K562 (cell line): ENCODE measurements around the gene PIP4K2C. TPM values are rescaled to one million over a fixed set of nuclear protein-coding genes. Genes with fewer than 3 reads are reported as not detected.

ENCODE experiments used
- FOXP1 ChIP-seq: sonication (generic); formaldehyde crosslinking; IDR thresholded peaks from 2 replicates; pipeline ENCODE4 v1.8.0; 2022; ENCODE audit warnings: mild to moderate bottlenecking, missing genetic modification reagents
- LARP7 ChIP-seq: fragments of 450-650 bp; IDR thresholded peaks from 2 replicates; pipeline ENCODE4 v1.6.1; 2016
- NR2F6 ChIP-seq: fragments of 450-650 bp; formaldehyde crosslinking; IDR thresholded peaks from 2 replicates; pipeline ENCODE4 v1.4.0; 2020; ENCODE audit warnings: mild to moderate bottlenecking
- PHTF2 ChIP-seq: fragments of 250-450 bp; sonication (Bioruptor Pico); IDR thresholded peaks from 2 replicates; pipeline ENCODE4 v1.5.0; 2021; ENCODE audit warnings: mild to moderate bottlenecking
- POLR2G ChIP-seq: fragments of 200-400 bp; formaldehyde crosslinking; IDR thresholded peaks from 2 replicates; pipeline ENCODE4 v1.6.1; 2017; ENCODE audit warnings: low read depth, mild to moderate bottlenecking, antibody characterized with exemption, low read length, moderate library complexity
- RBBP5 ChIP-seq: fragments of 200-600 bp; sonication (generic); IDR thresholded peaks from 2 replicates; pipeline ENCODE4 v1.6.1; 2012; ENCODE audit warnings: borderline replicate concordance, mild to moderate bottlenecking, low read length, control low read depth, inconsistent platforms; ENCODE audit not compliant: insufficient read depth, poor library complexity, severe bottlenecking
- SAFB2 ChIP-seq: fragments of 200-400 bp; formaldehyde crosslinking; IDR thresholded peaks from 2 replicates; pipeline ENCODE4 v1.6.1; 2018; ENCODE audit warnings: borderline replicate concordance, low read length, low read depth, moderate library complexity; ENCODE audit not compliant: severe bottlenecking
- SP1 ChIP-seq: sonication (generic); formaldehyde crosslinking; IDR thresholded peaks from 2 replicates; pipeline ENCODE4 v1.8.1; 2022; ENCODE audit warnings: mild to moderate bottlenecking, missing genetic modification reagents
- TAF1 ChIP-seq: IDR thresholded peaks from 2 replicates; pipeline ENCODE4 v1.6.1; 2011; ENCODE audit warnings: mild to moderate bottlenecking, low read length, moderate library complexity; ENCODE audit not compliant: insufficient read depth, control insufficient read depth, severe bottlenecking; ENCODE audit errors: extremely low read depth
- TFAM ChIP-seq: fragments of 250-450 bp; sonication (Bioruptor Pico); conservative IDR thresholded peaks from 2 replicates; pipeline ENCODE4 v1.5.0; 2021; ENCODE audit warnings: mild to moderate bottlenecking, moderate library complexity
- U2AF1 ChIP-seq: fragments of 200-400 bp; formaldehyde crosslinking; optimal IDR thresholded peaks from 2 replicates; pipeline ENCODE3; 2017; ENCODE audit warnings: mild to moderate bottlenecking, low read depth, low read length, moderate library complexity
- XRCC5 ChIP-seq: fragments of 200-400 bp; formaldehyde crosslinking; IDR thresholded peaks from 2 replicates; pipeline ENCODE4 v1.6.1; 2017; ENCODE audit warnings: low read depth, mild to moderate bottlenecking, low read length
- ZKSCAN3 ChIP-seq: fragments of 250-450 bp; sonication (Bioruptor Pico); IDR thresholded peaks from 2 replicates; pipeline ENCODE4 v1.4.0; 2020
- ZNF3 ChIP-seq: fragments of 250-450 bp; sonication (Bioruptor Pico); IDR thresholded peaks from 2 replicates; pipeline ENCODE4 v1.5.0; 2021; ENCODE audit warnings: mild to moderate bottlenecking, moderate library complexity
- ZNF589 ChIP-seq: fragments of 200-800 bp; sonication (Bioruptor generic); IDR thresholded peaks from 2 replicates; pipeline ENCODE4 v1.6.1; 2016; ENCODE audit warnings: low read depth, missing genetic modification characterization, missing compliant biosample characterization
- ZNF77 ChIP-seq: fragments of 250-450 bp; sonication (Bioruptor Pico); IDR thresholded peaks from 2 replicates; pipeline ENCODE4 v1.5.0; 2020
- polyA plus RNA-seq, 8 experiments: library from polyadenylated mRNA; depleted of rRNA in 4 of 8; stranded (reverse) in 5 of 8; unstranded in 3 of 8; fragments of >200 nt; fragmentation: Nextera tagmentation in 2 of 8; fragmentation: Illumina TruSeq in 1 of 8; extraction: Ambion mirVana in 2 of 8; extraction: Trizol in 1 of 8; gene quantifications; 2 replicates each; pipeline versions ENCODE4 v1.2.1 to v1.2.3, GENCODE V29; 2011 to 2014; ENCODE audit warnings: inconsistent platforms in 1 of 8, missing spikeins in 1 of 8
- total RNA-seq, 7 experiments: library from RNA; depleted of rRNA in 6 of 7; stranded (reverse); fragments of >200 nt in 6 of 7; fragmentation: Illumina TruSeq in 2 of 7; extraction: Trizol in 2 of 7; gene quantifications; 2 replicates each; pipeline versions ENCODE4 v1.2.1 to v1.2.3, GENCODE V29; 2011 to 2021; ENCODE audit warnings: low replicate concordance in 1 of 7
- TF ChIP-seq, protein P1 (sequence below): fragments of 450-650 bp; IDR thresholded peaks from 2 replicates; pipeline ENCODE4 v1.6.1; 2016; ENCODE audit warnings: mild to moderate bottlenecking
- TF ChIP-seq, protein P2 (sequence below): fragments of 250-450 bp; sonication (Bioruptor Pico); IDR thresholded peaks from 2 replicates; pipeline ENCODE4 v1.5.0; 2021; ENCODE audit warnings: mild to moderate bottlenecking, borderline replicate concordance
- TF ChIP-seq, protein P3 (sequence below): sonication (generic); formaldehyde crosslinking; IDR thresholded peaks from 2 replicates; pipeline ENCODE4 v1.8.0; 2022; ENCODE audit warnings: mild to moderate bottlenecking, low read depth, missing genetic modification reagents
- TF ChIP-seq, protein P4 (sequence below), 2 experiments: IDR thresholded peaks; 2 replicates each; pipeline ENCODE4 v1.6.1; 2011; ENCODE audit warnings: borderline replicate concordance in 1 of 2, control low read depth in 1 of 2, low read depth in 1 of 2, low read length in 1 of 2, mild to moderate bottlenecking in 1 of 2, mixed read lengths in 1 of 2, moderate library complexity in 1 of 2; ENCODE audit not compliant: insufficient read depth in 1 of 2, insufficient read length in 1 of 2, poor library complexity in 1 of 2, severe bottlenecking in 1 of 2; ENCODE audit errors: extremely low read depth in 1 of 2

The PIP4K2C gene
- total and polyA plus RNA-seq, 9 of the 15 experiments (the other 6 are each of a cell fraction or from before 2014, with no cell fraction given), result 9.0 to 41.4 (median 18.3) TPM

DNA sequence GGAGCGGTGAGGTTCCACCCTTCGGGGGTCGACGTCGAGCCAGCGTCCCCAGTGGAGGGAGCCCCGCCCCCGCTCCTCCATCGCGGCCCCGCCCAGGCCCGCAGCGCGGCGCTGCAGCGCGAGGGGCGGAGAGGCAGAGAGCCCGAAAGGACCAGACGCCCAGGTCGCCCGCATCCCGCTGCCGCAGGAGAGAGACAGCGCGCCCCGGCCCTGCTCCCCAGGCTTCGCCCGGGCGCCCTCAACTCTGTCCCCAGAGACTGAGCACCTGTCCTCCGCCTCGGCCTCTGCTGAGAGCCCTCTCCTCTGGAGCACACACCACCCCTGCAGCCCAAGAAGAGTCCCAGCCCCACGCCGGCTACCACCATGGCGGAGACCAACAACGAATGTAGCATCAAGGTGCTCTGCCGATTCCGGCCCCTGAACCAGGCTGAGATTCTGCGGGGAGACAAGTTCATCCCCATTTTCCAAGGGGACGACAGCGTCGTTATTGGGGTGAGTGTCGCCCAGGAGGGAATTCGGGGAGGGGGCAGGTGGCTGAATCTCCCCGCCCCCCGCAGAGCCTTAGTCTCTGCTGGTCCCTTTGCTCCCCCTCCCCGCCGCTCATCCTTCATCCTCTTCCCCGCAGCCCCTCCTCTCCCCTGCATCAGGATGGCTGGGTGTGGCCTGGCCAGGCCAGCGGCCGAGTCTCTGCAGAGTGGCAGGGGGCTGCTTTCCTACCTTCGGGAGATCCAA lies 40.9 kb upstream of the PIP4K2C start, which contains the start of gene KIF5A (continued):
- TF ChIP-seq POLR2G (peak; percentile 88), ZNF589 (CRISPR knock-in tag) (no peak), XRCC5 (0 out of 2 replicates have a peak, but pooled peaks have one; percentile 37), TAF1 (peak; percentile 47), SP1 (CRISPR knock-in tag) (peak; percentile 30; the same call in 1 of the 2 replicates), PHTF2 (CRISPR knock-in tag) (no peak), LARP7 (no peak), FOXP1 (CRISPR knock-in tag) (peak; percentile 54; the same call in 1 of the 2 replicates), ZNF77 (CRISPR knock-in tag) (no peak), U2AF1 (no peak), RBBP5 (peak; percentile 42), NR2F6 (no peak), SAFB2 (no peak), ZNF3 (CRISPR knock-in tag) (no peak), ZKSCAN3 (CRISPR knock-in tag) (no peak), TFAM (CRISPR knock-in tag) (no peak)
- TF ChIP-seq, protein P1, sequence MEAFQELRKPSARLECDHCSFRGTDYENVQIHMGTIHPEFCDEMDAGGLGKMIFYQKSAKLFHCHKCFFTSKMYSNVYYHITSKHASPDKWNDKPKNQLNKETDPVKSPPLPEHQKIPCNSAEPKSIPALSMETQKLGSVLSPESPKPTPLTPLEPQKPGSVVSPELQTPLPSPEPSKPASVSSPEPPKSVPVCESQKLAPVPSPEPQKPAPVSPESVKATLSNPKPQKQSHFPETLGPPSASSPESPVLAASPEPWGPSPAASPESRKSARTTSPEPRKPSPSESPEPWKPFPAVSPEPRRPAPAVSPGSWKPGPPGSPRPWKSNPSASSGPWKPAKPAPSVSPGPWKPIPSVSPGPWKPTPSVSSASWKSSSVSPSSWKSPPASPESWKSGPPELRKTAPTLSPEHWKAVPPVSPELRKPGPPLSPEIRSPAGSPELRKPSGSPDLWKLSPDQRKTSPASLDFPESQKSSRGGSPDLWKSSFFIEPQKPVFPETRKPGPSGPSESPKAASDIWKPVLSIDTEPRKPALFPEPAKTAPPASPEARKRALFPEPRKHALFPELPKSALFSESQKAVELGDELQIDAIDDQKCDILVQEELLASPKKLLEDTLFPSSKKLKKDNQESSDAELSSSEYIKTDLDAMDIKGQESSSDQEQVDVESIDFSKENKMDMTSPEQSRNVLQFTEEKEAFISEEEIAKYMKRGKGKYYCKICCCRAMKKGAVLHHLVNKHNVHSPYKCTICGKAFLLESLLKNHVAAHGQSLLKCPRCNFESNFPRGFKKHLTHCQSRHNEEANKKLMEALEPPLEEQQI, result no peak
- TF ChIP-seq, protein P2, sequence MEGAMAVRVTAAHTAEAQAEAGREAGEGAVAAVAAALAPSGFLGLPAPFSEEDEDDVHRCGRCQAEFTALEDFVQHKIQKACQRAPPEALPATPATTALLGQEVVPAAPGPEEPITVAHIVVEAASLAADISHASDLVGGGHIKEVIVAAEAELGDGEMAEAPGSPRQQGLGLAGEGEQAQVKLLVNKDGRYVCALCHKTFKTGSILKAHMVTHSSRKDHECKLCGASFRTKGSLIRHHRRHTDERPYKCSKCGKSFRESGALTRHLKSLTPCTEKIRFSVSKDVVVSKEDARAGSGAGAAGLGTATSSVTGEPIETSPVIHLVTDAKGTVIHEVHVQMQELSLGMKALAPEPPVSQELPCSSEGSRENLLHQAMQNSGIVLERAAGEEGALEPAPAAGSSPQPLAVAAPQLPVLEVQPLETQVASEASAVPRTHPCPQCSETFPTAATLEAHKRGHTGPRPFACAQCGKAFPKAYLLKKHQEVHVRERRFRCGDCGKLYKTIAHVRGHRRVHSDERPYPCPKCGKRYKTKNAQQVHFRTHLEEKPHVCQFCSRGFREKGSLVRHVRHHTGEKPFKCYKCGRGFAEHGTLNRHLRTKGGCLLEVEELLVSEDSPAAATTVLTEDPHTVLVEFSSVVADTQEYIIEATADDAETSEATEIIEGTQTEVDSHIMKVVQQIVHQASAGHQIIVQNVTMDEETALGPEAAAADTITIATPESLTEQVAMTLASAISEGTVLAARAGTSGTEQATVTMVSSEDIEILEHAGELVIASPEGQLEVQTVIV (CRISPR knock-in tag), result no peak
- TF ChIP-seq, protein P3, sequence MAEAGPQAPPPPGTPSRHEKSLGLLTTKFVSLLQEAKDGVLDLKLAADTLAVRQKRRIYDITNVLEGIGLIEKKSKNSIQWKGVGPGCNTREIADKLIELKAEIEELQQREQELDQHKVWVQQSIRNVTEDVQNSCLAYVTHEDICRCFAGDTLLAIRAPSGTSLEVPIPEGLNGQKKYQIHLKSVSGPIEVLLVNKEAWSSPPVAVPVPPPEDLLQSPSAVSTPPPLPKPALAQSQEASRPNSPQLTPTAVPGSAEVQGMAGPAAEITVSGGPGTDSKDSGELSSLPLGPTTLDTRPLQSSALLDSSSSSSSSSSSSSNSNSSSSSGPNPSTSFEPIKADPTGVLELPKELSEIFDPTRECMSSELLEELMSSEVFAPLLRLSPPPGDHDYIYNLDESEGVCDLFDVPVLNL (CRISPR knock-in tag), result no peak
- TF ChIP-seq, protein P4, sequence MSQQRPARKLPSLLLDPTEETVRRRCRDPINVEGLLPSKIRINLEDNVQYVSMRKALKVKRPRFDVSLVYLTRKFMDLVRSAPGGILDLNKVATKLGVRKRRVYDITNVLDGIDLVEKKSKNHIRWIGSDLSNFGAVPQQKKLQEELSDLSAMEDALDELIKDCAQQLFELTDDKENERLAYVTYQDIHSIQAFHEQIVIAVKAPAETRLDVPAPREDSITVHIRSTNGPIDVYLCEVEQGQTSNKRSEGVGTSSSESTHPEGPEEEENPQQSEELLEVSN (IDR thresholded peaks at IDR 0.05; ENCODE audit: borderline replicate concordance in 1 of 2, extremely low read depth in 1 of 2, insufficient read depth in 1 of 2, insufficient read length in 1 of 2, low read depth in 1 of 2, low read length in 1 of 2, poor library complexity in 1 of 2, severe bottlenecking in 1 of 2), result peak in 1 of 2 experiments; percentile 72
